HG03103 (cell line): ENCODE measurements around the gene GPR6.

Experiments used
- ATAC-seq: cut with Tn5 transposase; IDR thresholded peaks from one replicate; pipeline ENCODE4 v1.9.1; 2021; ENCODE audit warnings: low read depth; ENCODE audit not compliant: unreplicated experiment

Gene GPR6

DNA sequence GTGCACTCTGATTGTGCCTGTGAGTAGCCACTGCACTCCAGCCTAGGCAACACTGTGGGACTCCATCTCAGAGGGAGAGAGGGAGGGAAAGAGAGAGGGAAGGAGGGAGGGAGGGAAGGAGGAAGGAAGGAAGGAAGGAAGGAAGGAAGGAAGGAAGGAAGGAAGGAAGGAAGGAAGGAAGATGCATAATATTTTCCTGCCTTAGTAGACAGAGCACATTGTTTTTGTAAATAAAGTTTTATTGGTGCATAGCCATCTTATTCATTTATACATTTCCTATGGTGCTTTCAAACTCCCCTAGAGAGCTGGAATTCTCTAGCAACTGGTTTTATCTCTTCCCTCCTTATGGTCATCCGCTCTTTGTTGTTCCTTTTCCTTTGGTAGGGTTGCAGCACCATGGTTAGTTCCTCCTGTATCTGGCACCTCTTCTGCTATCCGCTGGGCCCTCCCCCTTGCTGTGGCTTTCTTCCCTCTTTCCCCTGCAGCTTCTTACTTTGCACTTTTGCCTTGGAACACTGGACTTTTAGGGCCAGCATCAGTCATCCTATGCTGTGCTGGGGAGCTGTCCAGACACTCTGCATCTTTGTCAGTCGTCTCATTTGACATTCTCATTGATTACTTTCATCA lies 20.2 kb downstream of the GPR6 start:
- no peak for ATAC-seq

DNA sequence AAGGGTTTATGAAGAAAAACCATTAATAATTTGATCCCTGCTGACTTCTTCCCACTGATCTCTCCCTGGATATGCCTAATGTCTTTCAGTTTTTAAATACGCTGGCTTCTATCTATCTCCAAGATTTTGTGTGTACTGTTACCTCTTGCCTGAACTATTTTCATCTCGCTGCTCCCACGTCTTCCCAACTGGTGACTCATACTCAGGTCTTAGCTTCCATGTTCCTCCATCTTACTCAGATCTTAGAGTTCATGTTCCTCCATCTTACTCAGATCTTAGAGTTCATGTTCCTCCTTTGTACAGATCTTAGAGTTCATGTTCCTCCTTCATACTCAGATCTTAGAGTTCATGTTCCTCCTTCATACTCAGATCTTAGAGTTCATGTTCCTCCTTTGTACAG lies 21.6 kb downstream of the GPR6 start:
- no peak for ATAC-seq

GRCh38 chr6:110002676-110003075 lies 24.6 kb downstream of the GPR6 start:
- no peak for ATAC-seq

GRCh38 chr6:110013386-110013785 lies 35.3 kb downstream of the GPR6 start:
- no peak for ATAC-seq

DNA sequence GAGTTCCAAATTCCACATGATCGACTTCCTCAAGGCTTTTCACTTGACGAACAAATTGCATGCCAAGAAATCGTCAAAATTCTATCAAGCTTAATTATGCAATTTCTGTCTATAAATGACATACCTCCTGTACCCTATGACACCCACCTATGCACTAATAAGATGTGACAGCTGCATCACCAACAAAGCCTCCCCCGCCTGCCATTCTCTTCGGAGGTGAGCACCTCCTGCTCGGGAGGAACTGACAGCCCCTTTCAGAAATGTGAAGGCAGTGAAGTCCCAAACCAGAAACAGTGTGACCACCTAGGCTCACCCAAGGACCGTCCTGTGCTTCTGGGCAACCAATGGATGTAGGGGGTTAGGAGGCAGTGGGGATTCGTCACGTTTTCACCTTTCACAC lies 37.1 kb downstream of the GPR6 start:
- ATAC-seq: no peak

GRCh38 chr6:110017306-110017705 lies 39.2 kb downstream of the GPR6 start:
- no peak for ATAC-seq

GRCh38 chr6:110017946-110018345 lies 39.8 kb downstream of the GPR6 start:
- no peak for ATAC-seq

DNA sequence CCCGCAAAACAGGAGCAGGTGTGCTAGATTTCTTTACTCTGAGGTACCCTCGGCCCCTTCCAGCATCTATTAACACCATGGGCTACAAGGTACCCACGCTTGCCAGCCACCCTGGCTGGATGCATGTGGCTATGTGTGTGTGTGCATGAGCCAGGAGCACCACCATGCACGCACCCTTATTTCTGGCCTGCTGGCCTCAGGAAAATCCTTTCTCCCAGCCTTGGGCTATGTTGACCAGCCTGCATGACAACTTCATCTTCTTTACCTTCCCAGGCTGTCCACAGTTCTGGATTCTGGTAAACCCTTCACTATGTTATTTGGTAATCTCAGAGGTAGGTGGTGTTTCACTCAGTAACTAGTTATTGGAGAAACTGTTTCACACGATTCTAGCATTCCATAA lies 40.4 kb downstream of the GPR6 start:
- ATAC-seq: no peak

DNA sequence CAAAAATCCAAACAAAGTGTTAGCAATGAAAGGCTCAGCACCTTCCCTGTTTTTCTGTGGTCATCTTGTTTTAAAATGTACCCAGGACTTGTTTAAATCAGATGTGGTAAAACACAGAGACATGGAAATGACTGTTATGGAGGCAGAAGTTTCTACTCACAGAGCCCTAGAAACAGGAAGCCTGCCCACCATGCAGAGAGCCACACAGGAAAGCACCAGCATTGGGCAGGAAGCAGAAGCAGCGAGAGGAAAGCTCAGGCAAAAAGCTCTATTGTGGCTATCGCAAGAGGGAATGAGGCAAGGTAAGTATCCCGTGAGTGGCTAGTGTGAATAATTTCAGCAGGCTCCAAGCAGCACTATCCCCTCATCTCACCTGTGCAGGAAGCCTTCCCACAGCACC lies 42.8 kb downstream of the GPR6 start:
- ATAC-seq: no peak

- ATAC-seq: no peak
These were observed 51.0 kb downstream of the GPR6 start for GRCh38 chr6:110029144-110029543.
